Measurements from ENCODE around the gene ZRANB3.
"Not testable (repeated sequence)": the region's sequence is repeated elsewhere in the genome, so short reads cannot be mapped to it uniquely, and the experiment has no call there.

ZRANB3 gene

DNA sequence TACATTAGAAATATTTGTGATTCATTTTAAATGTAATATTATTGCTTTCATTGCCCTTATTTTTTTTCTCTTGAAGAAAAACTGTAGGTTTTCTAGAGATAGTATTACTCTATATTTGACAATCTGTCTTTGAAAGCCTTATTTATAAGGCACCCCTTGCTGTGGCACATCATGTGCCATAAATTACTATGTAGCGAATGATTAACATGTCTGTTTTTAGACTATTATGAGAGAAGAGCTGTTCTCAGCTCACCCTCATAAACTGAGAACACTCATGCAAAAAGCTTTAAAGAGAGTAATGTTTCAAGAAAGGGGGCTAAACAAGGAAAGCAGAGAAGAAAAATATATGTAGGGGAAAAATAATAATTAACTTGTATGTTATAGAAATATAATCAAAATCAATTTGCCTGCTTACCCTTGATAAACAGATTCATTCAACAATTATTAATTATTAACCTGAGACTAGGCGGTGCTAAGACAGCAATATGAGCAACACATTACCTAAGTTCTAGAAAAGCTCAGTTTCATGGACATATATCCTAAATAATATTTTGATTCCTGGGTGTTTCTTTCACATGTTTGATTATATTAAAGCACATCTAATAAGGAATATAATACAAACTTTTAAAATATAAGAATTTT lies 409.9 kb downstream of the ZRANB3 start:
- no peak for DNase-seq

DNA sequence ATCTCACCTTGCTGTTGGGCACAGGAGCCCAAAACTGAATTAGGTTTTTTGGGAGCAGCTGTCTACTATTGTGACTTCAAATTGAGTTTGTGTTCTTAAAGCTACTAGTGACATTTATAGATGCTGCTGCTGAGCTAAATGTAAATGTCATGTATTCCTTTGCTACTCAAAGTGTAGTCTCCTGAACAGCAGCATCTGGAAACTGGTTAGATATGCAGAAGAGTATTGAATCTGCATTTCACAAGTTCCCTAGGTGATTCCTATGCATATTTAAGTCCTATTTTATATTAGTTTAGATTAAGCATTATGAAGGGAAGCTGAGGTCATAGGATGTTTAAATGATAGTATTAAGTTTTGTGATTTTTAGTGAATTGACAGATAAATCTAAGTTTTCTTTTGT lies 411.4 kb downstream of the ZRANB3 start:
- DNase-seq: no peak

- no peak for DNase-seq
Measured at GRCh38 chr2:135113322-135113721, 417.7 kb downstream of the ZRANB3 start.

DNA sequence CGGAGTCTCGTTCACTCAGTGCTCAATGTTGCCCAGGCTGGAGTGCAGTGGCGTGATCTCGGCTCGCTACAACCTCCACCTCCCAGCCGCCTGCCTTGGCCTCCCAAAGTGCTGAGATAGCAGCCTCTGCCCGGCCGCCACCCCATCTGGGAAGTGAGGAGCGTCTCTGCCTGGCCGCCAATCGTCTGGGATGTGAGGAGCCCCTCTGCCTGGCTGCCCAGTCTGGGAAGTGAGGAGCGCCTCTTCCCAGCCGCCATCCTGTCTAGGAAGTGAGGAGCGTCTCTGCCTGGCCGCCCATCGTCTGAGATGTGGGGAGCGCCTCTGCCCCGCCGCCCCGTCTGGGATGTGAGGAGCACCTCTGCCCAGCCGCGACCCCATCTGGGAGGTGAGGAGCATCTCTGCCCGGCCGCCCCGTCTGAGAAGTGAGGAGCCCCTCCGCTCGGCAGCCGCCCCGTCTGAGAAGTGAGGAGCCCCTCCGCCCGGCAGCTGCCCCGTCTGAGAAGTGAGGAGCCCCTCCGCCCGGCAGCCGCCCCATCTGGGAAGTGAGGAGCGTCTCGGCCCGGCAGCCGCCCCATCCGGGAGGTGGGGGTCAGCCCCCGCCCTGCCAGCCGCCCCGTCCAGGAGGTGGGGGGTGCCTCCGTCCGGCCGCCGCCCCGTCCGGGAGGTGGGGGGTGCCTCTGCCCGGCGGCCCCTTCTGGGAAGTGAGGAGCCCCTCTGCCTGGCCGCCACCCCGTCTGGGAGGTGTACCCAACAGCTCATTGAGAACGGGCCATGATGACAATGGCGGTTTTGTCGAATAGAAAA lies 425.3 kb downstream of the ZRANB3 start:
- not testable (repeated sequence) for DNase-seq

DNA sequence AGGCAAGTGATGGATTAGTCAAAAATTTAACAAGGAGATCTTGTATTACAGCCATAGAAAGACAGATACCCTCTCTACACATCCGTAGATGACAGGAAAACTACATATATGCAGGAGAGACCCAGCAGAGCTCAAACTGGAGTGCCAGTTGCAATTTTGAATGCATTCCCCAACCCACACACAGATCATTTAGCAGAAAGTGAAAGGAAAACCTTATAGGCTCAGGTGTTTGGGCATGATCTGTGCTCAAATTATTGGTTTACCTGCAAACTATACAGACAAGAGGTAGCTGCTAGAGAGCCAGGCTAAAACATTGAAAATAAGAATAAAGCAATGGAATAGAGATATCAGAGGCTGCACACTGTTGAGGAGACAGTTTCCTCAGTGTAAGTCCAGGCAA lies 427.2 kb downstream of the ZRANB3 start:
- no peak for DNase-seq

GRCh38 chr2:135099802-135100483 lies 431.1 kb downstream of the ZRANB3 start:
- DNase-seq: no peak

DNA sequence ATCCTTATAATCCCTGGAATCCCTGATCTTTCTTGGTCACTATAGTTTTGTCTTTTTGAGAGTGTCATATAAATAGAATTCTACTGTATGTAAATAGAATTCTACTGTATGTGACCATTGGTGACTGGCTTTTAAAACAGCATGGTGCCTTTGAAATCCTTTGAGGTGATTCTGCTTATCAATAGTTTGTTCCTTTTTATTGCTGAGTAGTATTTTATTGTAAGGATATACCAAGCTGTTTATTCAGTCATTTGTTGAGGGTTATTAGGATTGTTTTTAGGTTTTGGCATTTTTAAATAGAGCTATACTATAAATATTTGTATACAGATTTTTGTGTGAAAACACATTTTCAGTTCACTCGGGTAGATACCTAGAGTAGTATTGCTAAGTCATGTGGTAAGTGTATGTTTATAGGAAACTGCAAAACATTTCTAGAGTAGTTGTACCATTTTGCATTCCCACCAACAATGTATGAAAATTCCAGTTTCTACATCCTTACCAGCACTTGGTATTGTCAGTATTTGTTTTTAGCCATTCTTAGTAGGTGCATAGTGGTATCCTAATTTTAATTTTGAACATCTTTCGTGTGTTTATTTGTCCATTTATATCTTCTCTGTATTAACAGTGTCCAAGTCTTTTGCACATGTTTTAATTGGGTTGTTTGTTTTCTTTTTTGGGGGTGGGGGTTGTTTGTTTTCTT lies 433.3 kb downstream of the ZRANB3 start:
- no peak for DNase-seq

DNA sequence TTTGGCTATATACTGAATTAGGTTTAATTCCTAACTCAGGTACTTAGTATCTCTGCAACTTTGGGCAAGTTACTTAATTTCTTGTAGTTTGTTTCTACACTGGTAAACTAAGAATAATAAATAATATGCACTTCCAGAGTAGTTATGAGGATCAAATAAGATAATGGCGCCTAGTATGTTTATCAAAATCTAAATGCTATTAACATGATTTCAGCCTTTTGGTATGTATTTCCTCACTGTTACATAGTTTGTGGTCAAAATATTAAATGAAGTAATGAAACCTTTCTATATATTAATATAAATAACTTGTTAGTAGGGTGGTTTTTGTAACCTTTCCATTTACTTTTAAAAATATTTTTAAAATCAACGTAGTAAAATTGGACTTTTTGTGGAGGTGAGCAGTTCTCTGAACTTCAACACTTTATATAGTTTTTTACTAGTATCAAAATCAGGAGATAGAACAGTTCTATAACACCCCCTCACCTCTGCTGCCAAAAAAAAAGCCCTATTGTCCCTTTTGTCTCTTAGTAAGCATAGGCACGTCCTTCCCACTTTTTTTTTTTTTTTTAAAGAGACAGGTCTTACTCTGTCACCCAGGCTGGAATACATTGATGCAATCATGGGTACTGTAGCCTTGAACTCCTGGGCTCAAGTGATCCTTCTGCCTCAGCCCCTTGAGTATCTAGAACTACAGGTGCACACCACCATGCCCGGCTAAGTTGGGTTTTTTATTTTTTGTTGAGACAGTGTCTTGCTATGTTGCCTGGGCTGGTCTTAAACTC lies 434.2 kb downstream of the ZRANB3 start:
- DNase-seq: no peak

GRCh38 chr2:135095591-135095990 lies 435.4 kb downstream of the ZRANB3 start:
- DNase-seq: no peak

DNA sequence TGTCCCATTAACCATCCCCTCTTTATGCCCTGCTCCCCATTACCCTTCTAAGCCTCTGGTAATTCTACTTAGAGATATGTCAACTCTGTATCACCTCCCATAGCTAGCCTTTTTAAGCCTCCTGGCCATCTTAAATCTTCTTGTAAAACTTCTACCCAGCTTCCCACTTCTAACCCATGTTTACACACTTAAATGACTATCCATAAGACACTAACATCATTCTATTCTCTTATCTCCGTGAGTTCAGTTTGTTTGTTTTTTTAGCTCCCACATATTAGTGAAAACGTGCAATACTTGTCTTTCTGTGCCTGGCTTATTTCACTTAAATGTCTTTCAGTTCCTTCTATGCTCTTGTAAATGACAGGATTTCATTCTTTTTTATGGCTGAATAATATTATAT lies 436.5 kb downstream of the ZRANB3 start:
- no peak for DNase-seq

GRCh38 chr2:135093670-135094330 lies 437.2 kb downstream of the ZRANB3 start:
- DNase-seq: no peak

- no peak for DNase-seq
Measured at GRCh38 chr2:135093193-135093592, 437.8 kb downstream of the ZRANB3 start.

DNA sequence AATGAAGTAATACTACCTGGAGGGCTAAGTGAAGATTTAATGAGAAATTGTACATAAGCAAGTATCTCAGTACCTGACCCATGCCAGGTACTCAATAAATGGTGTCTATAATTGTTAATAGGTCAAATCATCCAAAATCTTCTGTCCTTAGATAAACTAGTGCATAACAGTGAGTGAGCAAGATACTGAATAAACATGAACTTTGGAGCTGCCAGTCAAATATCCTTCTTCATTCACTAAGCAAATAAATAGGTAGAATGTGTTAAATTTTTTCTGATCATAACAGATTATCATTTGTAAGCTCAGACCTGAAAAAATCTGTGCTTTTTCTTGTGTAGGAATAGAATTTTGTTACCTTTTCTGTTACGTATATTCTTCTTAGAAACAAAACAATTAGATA lies 439.3 kb downstream of the ZRANB3 start:
- no peak for DNase-seq

DNA sequence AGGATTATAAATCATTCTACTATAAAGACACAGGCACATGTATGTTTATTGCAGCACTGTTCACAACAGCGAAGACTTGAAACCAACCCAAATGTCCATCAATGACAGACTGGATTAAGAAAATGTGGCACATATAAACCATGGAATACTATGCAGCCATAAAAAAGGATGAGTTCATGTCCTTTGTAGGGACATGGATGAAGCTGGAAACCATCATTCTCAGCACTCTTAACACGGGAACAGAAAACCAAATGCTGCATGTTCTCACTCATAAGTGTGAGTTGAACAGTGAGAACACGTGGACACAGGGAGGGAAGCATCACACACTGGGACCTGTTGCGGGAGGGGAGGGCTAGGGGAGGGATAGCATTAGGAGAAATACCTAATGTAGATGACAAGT lies 441.4 kb downstream of the ZRANB3 start:
- not testable (repeated sequence) for DNase-seq
